Measurements from ENCODE around the gene TMEM221. TPM values are rescaled to one million over a fixed set of nuclear protein-coding genes. Genes with fewer than 3 reads are reported as not detected.

TMEM221 gene
- total RNA-seq, 4 donors from 2014 or later: 0.21 to 2.0 (median 0.30) TPM; not detected in 1

GRCh38 chr19:17447704-17448130 is 751 bp downstream of the TMEM221 start:
- no peak for DNase-seq (ENCODE audit: low spot score in 2 of 2)
- WGBS, 2 donors: 29 to 34% methylated on average over 5 of the region's 5 CpGs
- no peaks in the 10 kb centered on the region for H3K9me3 ChIP-seq
- H3K36me3 ChIP-seq: no peaks in the 10 kb centered on the region
- no peak overlapping the region for H3K27ac ChIP-seq
- peaks cover 0 to 14% (median 7%) of the 10 kb centered on the region in 4 donors for H3K4me1 ChIP-seq
- TF ChIP-seq, protein P1, sequence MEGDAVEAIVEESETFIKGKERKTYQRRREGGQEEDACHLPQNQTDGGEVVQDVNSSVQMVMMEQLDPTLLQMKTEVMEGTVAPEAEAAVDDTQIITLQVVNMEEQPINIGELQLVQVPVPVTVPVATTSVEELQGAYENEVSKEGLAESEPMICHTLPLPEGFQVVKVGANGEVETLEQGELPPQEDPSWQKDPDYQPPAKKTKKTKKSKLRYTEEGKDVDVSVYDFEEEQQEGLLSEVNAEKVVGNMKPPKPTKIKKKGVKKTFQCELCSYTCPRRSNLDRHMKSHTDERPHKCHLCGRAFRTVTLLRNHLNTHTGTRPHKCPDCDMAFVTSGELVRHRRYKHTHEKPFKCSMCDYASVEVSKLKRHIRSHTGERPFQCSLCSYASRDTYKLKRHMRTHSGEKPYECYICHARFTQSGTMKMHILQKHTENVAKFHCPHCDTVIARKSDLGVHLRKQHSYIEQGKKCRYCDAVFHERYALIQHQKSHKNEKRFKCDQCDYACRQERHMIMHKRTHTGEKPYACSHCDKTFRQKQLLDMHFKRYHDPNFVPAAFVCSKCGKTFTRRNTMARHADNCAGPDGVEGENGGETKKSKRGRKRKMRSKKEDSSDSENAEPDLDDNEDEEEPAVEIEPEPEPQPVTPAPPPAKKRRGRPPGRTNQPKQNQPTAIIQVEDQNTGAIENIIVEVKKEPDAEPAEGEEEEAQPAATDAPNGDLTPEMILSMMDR (IDR thresholded peaks at IDR 0.05): no peak
- TF ChIP-seq EP300 (IDR thresholded peaks at IDR 0.05): no peak
- TF ChIP-seq POLR2A (IDR thresholded peaks at IDR 0.05): no peak
- H3K27me3 ChIP-seq: peaks cover 0 to 18% of the 10 kb centered on the region in 2 donors
- H3K4me3 ChIP-seq: peak overlapping the region in 2 of 4 donors; percentile 30 to 52

GRCh38 chr19:17445526-17446165 is 2.8 kb downstream of the TMEM221 start:
- Histone ChIP-seq H3K27me3 (peaks cover 0 to 12% of the 10 kb centered on the region in 2 donors), H3K9me3 (peaks cover 0 to 4% (median 0%) of the 10 kb centered on the region in 4 donors), H3K4me1 (peaks cover 0 to 25% (median 7%) of the 10 kb centered on the region in 4 donors), H3K36me3 (no peaks in the 10 kb centered on the region), H3K27ac (no peak overlapping the region), H3K4me3 (no peak overlapping the region)
- WGBS, 2 donors: 96 to 97% methylated on average over 1 of the region's 1 CpG
- no peak for DNase-seq (ENCODE audit: low spot score in 2 of 2)
- TF ChIP-seq POLR2A (IDR thresholded peaks at IDR 0.05) (no peak), EP300 (IDR thresholded peaks at IDR 0.05) (no peak)
- TF ChIP-seq, protein P1 (IDR thresholded peaks at IDR 0.05): no peak

- peak overlapping the region in 2 of 4 donors; percentile 14 to 34 for H3K27ac ChIP-seq
- 41 to 49% methylated on average over 8 of the region's 8 CpGs for WGBS, 2 donors
- TF ChIP-seq EP300 (IDR thresholded peaks at IDR 0.05) (no peak), POLR2A (IDR thresholded peaks at IDR 0.05) (no peak)
- TF ChIP-seq, protein P1 (IDR thresholded peaks at IDR 0.05): peak in 3 of 5 experiments; percentile 17 to 21 (median 17)
- DNase-seq (ENCODE audit: low spot score in 2 of 2): no peak
- peaks cover 0 to 3% (median 0%) of the 10 kb centered on the region in 3 donors for H3K36me3 ChIP-seq
- no peak overlapping the region for H3K4me3 ChIP-seq
- peaks cover 0 to 11% (median 0%) of the 10 kb centered on the region in 4 donors for H3K4me1 ChIP-seq
- peaks cover 0 to 4% (median 0%) of the 10 kb centered on the region in 4 donors for H3K9me3 ChIP-seq
- H3K27me3 ChIP-seq: no peaks in the 10 kb centered on the region
These were observed 7.0 kb downstream of the TMEM221 start for GRCh38 chr19:17441241-17442021.

DNA sequence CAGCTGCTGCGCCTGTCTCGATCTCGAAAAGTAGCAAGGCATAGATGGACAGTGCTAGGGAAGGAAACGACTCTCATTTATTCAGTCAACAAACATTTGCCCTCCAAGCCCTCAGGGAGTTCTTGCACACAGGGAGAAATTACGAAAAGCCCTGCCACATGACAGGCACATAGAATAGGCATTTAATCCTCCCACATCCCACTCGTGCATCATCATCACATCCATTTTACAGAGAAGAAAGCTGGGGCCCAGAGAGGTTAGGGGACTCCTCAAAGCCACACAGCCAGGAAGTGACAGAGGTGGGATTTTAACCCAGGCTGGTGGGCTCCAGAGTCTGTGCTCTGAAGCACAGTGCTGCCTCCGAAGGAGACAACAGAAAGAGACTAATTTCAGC is 11.6 kb downstream of the TMEM221 start:
- Histone ChIP-seq H3K27ac (no peak overlapping the region), H3K4me1 (peaks cover 0 to 7% (median 0%) of the 10 kb centered on the region in 4 donors), H3K27me3 (no peaks in the 10 kb centered on the region), H3K36me3 (peaks cover 0 to 9% (median 0%) of the 10 kb centered on the region in 3 donors), H3K4me3 (no peak overlapping the region), H3K9me3 (peaks cover 0 to 4% (median 0%) of the 10 kb centered on the region in 4 donors)
- TF ChIP-seq POLR2A (IDR thresholded peaks at IDR 0.05): no peak
- TF ChIP-seq, protein P1 (IDR thresholded peaks at IDR 0.05): no peak
- TF ChIP-seq EP300 (IDR thresholded peaks at IDR 0.05): no peak
- 77 to 81% methylated on average over 7 of the region's 7 CpGs for WGBS, 2 donors
- DNase-seq (ENCODE audit: low spot score in 2 of 2): no peak

All from tibial nerve (tissue), 4 donors.